Activated T-helper 17 cell treated with anti-CD3 and anti-CD28 coated beads, Interleukin-2, amount 50 U/mL, for 72 hours (primary cell): ENCODE data around the gene SCNN1A. TPM values are rescaled to one million over a fixed set of nuclear protein-coding genes. Genes with fewer than 3 reads are reported as not detected.

Experiments
- ATAC-seq: fragments of 150-1000 bp; cut with Tn5 transposase; replicated peaks from 2 replicates; pipeline ENCODE4 v1.10.0; 2021; ENCODE audit warnings: mild to moderate bottlenecking, moderate library complexity
- H3K27ac Mint-ChIP-seq: one replicate; pipeline ENCODE4 v1.8.0; 2022; ENCODE audit warnings: mixed read lengths
- H3K27me3 Mint-ChIP-seq: one replicate; pipeline ENCODE4 v1.8.0; 2022; ENCODE audit warnings: mixed read lengths
- H3K36me3 Mint-ChIP-seq: one replicate; pipeline ENCODE4 v1.8.0; 2022; ENCODE audit warnings: low read depth, mild to moderate bottlenecking, mixed read lengths
- H3K4me1 Mint-ChIP-seq: one replicate; pipeline ENCODE4 v1.8.0; 2022; ENCODE audit warnings: mixed read lengths
- H3K4me3 Mint-ChIP-seq: one replicate; pipeline ENCODE4 v1.8.0; 2022; ENCODE audit warnings: mild to moderate bottlenecking, mixed read lengths
- H3K9me3 Mint-ChIP-seq: one replicate; pipeline ENCODE4 v1.8.0; 2022; ENCODE audit warnings: mixed read lengths
- total RNA-seq, 2 donors: library from RNA; stranded (reverse); gene quantifications; one replicate each; pipeline ENCODE4 v1.2.3, GENCODE V29; 2022

Gene SCNN1A
- total RNA-seq, 2 donors from 2014 or later = 1.6 TPM; not detected in 1

DNA sequence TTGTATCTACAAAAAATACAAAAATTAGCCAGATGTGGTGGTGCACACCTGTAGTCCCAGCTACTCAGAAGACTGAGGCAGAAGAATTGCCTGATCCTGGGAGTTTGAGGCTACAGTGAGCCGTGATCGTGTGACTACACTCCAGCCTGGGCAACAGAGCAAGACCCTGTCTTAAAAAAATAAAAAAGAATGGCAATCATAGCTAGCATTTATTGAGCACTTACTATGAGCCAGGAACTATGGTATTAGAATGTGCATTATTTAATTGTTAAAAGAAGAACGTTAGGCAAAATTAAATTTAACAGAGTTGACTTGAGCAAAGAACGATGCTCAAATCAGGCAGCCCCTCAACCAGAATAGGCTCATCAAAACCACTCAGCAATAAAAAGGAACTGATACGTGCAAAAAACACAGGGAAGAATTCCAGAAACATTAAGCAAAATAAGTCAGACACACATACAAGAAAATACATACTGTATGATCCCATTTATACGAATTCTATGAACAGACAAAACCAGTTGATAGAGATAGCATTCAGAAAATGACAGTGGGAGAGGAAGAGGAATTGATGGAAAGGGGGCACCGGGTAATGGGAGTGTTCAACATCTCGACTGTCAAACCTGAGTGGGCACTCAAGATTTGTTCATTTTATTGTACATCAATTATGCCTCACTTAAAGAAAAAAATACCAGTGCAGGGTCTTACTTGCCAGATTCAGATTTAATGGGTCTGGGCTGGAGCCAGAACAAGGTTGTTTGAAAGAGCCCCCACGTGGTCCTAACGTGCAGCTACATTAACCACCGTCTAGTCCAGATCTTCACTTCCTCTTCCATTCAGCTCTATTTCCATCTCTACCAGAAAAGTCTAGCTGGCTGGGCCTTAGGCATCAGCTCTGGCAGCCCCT is 8.0 kb downstream of the SCNN1A start:
- Mint-ChIP-seq H3K4me3 (peak overlapping the region; percentile 22), H3K27ac (peak overlapping the region; percentile 18), H3K36me3 (no peaks in the 10 kb centered on the region), H3K9me3 (no peaks in the 10 kb centered on the region), H3K27me3 (no peaks in the 10 kb centered on the region), H3K4me1 (peaks cover 17% of the 10 kb centered on the region)
- ATAC-seq = no peak

DNA sequence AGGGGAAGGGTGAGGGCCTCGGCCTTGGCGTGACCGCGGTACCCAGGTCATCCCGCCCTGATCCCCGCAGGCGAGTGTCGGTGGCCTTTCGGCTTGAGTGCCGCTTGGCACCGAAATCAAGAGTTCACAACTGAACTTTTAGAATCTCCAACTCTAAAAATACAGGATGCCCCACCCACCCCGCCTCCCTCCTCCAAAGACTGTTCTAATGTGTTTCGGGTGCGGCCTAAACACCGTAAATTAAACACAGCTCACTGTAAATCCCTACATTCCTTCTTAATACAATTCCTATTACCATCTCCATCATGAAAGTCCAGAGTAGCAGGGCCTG is 11.4 kb downstream of the SCNN1A start:
- H3K36me3 Mint-ChIP-seq = no peaks in the 10 kb centered on the region
- peaks cover 25% of the 10 kb centered on the region for H3K4me1 Mint-ChIP-seq
- H3K27ac Mint-ChIP-seq = peak overlapping the region; percentile 71
- H3K9me3 Mint-ChIP-seq = no peaks in the 10 kb centered on the region
- H3K4me3 Mint-ChIP-seq = peak overlapping the region; percentile 73
- ATAC-seq = no peak
- no peaks in the 10 kb centered on the region for H3K27me3 Mint-ChIP-seq

DNA sequence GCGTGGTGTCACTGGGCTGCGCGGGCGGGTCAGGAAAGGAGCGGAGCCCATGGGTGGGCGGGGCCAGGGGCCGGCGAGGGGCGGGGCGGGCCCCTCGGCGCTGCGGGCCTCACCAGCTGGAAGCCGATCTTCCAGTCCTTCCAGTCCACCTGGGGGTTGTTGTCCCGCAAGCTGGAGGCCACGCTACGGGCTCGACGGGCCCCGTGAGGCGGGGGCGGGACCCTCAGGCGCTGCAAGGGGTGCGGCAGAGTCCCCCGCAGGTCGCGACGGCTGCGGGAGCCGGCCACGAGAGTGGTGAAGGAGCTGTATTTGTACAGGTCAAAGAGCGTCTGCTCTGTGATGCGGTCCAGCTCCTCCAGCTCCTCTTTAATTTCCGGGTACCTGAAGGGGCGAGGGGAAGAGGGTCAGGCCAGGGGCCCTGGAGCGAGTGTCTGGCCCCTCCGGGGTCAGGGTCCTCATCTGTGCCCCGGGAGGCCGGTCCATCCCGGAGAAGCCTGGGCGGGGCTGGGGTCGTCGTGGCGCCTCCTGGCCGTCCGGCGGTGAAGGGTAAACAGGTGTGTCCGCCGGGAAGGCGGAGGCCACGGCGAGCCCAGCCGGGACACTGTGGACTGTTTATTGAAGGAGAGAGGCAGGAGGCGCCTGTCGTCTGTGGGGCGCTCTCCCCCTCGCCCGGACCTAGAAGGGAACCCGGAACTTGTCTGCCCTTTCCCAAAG is 11.9 kb downstream of the SCNN1A start:
- Mint-ChIP-seq H3K4me1 (peaks cover 21% of the 10 kb centered on the region), H3K4me3 (peak overlapping the region; percentile 73), H3K36me3 (no peaks in the 10 kb centered on the region), H3K27me3 (no peaks in the 10 kb centered on the region), H3K27ac (peak overlapping the region; percentile 71), H3K9me3 (no peaks in the 10 kb centered on the region)
- peak; percentile 87 for ATAC-seq

DNA sequence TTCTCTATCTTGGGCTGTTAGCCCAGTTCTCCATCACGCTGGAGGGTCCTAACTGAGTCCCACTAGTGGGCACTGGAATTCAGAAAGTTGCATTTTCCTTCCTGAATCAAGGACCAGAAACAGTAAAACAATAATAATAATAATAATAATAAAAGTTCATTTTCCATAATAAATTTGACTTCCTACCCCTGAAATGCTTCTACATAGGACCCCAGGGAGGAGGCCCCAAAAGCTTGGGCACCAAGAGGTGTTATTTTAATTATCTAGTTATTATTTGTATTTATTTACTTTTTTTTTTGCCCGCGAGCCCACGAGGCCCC is 12.4 kb downstream of the SCNN1A start:
- peak overlapping the region; percentile 73 for H3K4me3 Mint-ChIP-seq

DNA sequence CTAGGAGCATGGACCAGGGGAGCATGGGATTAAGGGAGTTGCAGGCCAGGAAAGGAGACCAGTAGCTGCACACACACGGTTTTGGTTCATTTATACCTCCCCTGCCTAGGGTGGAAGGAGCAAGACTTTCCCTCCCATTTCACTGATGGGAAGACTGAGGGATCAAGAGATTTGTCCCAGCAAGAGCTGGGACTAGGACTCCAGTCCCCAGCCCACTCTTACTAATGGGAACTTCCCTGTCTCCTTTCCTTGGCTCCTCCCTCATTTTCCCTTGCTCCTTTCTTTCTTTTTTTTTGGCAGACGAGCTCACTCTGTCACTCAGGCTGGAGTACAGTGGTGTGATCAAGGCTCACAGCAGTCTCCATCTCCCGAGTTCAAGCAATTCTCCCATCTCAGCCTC is 13.0 kb downstream of the SCNN1A start:
- no peaks in the 10 kb centered on the region for H3K27me3 Mint-ChIP-seq
- no peaks in the 10 kb centered on the region for H3K36me3 Mint-ChIP-seq
- ATAC-seq = no peak
- H3K4me1 Mint-ChIP-seq = peaks cover 18% of the 10 kb centered on the region
- H3K4me3 Mint-ChIP-seq = peak overlapping the region; percentile 54
- H3K27ac Mint-ChIP-seq = peak overlapping the region; percentile 24
- H3K9me3 Mint-ChIP-seq = no peaks in the 10 kb centered on the region

More for the DNA sequence above, 12.4 kb downstream of the SCNN1A start:
- H3K27ac Mint-ChIP-seq = no peak overlapping the region
- H3K27me3 Mint-ChIP-seq = no peaks in the 10 kb centered on the region
- peaks cover 21% of the 10 kb centered on the region for H3K4me1 Mint-ChIP-seq
- no peak for ATAC-seq
- H3K9me3 Mint-ChIP-seq = no peaks in the 10 kb centered on the region
- no peaks in the 10 kb centered on the region for H3K36me3 Mint-ChIP-seq

DNA sequence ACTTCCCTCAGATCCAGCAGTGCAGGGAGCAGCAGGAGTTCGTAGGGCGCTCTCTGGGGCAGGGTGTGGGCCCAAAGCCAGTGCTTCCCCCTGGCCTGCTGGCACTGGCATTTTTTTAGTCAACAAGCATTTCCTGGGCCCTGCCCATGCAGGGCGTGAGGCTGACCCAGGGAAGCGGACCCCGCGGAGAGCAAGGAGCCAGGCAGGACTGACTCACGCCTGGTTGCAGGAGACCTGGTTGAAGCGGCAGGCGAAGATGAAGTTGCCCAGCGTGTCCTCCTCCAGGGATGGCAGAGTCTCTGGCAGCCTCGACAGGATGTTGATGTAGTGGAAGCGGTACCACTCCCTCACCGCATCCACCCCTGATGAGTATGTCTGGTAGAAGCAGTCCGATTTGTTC is 13.5 kb downstream of the SCNN1A start:
- Mint-ChIP-seq H3K27ac (peak overlapping the region; percentile 24), H3K36me3 (no peaks in the 10 kb centered on the region), H3K4me3 (peak overlapping the region; percentile 54), H3K9me3 (no peaks in the 10 kb centered on the region), H3K4me1 (peaks cover 14% of the 10 kb centered on the region), H3K27me3 (no peaks in the 10 kb centered on the region)
- ATAC-seq = no peak

DNA sequence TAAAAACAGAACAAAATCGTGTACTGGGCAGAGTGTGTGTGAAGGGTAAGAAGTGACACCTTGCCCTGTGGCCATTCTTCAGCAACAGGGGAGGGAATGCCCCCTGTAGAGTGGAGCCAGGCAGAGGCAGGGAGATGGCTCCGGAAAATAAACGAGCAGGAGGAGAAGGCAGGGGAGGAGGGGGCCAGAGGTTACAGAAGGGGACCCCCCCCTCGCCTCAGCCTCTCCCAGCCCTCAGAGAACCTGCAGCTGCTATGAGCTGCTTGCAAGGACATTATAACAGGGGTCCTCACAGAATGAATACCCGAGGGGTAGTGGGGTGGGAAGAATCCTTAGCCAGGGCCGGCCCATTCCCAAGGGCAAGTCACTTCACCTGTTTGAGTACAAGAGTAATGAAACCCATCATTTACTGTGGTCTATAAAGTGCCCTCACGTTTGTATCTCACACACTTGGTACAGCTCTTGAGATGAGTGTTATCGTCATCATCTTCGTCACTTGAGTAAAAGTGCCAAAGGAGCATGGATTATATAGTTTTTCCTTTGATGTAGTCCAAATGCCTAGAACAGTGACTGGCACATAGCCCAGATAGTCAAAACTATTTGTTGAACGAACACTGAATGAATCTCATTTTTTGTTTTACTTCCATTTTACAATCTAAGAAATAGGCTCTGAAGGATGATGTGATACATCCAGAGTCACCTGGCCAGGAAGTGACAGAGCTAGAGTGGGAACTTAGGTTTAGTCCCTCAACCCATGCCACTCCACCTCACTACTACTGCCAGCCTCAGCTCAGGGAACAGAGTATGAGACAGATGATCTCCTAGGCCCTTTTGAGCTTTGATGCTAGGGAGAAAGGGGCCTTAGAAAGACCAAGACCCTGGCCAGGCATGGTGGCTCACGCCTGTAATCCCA is 14.5 kb downstream of the SCNN1A start:
- ATAC-seq = peak; percentile 40
- no peaks in the 10 kb centered on the region for H3K27me3 Mint-ChIP-seq
- H3K27ac Mint-ChIP-seq = no peak overlapping the region
- peak overlapping the region; percentile 54 for H3K4me3 Mint-ChIP-seq
- peaks cover 14% of the 10 kb centered on the region for H3K4me1 Mint-ChIP-seq
- no peaks in the 10 kb centered on the region for H3K36me3 Mint-ChIP-seq
- no peaks in the 10 kb centered on the region for H3K9me3 Mint-ChIP-seq

DNA sequence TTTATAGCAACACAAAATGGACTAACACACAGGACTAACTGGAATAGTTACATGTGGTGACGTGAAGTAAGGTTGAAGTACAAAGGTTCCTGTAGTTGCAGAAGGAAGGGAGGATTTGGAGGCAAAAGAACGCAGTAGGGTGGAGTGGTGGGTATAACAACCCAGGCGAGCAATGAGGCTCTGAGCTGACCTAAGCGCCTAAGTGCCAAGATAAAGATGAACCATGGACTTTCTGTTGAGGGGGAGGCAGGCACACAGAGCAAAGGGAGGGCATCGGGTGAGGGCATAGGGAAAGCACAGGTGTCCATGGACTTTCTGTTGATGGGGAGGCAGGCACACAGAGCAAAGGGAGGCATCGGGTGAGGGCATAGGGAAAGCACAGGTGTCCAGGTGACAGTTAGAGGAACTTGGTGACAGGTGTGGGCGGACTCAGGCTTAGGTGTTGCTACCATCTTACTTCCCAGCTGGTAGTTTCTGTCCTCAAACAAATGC is 15.2 kb downstream of the SCNN1A start:
- Mint-ChIP-seq H3K9me3 (no peaks in the 10 kb centered on the region), H3K27ac (no peak overlapping the region), H3K36me3 (no peaks in the 10 kb centered on the region), H3K4me1 (peaks cover 20% of the 10 kb centered on the region), H3K4me3 (no peak overlapping the region), H3K27me3 (no peaks in the 10 kb centered on the region)
- ATAC-seq = no peak

DNA sequence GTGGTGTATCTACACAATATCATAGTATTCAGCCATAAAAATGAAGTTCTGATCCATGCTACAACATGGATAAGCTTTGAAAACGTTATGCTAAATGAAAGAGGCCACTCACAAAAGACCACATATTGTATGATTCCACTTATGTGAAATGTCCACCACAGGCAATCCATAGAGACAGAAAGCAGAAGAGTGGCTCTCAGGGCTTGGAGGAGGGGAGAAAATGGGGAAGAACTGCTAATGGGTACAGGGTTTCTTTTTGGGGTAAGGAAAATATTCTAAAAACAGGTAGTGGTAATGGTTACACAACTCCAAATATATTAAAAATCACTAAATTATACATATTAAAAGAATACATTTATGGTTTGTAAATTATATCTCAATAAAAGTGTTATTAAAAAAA is 16.5 kb downstream of the SCNN1A start:
- Mint-ChIP-seq H3K27ac (no peak overlapping the region), H3K4me1 (peaks cover 16% of the 10 kb centered on the region), H3K27me3 (no peaks in the 10 kb centered on the region), H3K36me3 (no peaks in the 10 kb centered on the region), H3K9me3 (no peaks in the 10 kb centered on the region), H3K4me3 (no peak overlapping the region)
- no peak for ATAC-seq

DNA sequence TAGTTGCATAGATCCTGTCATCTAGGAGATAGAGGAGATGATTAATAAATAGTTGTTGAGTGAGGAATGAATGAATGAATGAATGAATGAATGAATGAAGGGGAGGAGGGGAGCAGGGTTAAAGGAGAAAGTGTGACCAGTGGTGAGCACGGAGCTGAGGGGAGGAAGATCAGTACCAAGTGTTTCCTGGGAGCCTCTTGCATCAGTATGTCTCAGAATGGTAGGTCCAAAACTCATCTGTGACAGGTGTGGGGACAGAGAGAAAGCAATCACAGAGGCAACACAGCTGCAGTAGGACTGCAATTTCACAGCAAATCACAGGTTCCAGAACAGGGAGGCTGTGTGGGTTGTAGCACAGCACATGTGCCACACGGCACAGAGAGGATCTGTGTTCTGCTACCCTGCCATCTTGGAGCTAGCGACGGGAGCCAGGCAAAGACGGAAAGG is 19.0 kb downstream of the SCNN1A start:
- Mint-ChIP-seq H3K4me1 (peaks cover 11% of the 10 kb centered on the region), H3K27me3 (no peaks in the 10 kb centered on the region), H3K4me3 (no peak overlapping the region), H3K27ac (no peak overlapping the region), H3K36me3 (no peaks in the 10 kb centered on the region), H3K9me3 (no peaks in the 10 kb centered on the region)
- ATAC-seq = no peak

DNA sequence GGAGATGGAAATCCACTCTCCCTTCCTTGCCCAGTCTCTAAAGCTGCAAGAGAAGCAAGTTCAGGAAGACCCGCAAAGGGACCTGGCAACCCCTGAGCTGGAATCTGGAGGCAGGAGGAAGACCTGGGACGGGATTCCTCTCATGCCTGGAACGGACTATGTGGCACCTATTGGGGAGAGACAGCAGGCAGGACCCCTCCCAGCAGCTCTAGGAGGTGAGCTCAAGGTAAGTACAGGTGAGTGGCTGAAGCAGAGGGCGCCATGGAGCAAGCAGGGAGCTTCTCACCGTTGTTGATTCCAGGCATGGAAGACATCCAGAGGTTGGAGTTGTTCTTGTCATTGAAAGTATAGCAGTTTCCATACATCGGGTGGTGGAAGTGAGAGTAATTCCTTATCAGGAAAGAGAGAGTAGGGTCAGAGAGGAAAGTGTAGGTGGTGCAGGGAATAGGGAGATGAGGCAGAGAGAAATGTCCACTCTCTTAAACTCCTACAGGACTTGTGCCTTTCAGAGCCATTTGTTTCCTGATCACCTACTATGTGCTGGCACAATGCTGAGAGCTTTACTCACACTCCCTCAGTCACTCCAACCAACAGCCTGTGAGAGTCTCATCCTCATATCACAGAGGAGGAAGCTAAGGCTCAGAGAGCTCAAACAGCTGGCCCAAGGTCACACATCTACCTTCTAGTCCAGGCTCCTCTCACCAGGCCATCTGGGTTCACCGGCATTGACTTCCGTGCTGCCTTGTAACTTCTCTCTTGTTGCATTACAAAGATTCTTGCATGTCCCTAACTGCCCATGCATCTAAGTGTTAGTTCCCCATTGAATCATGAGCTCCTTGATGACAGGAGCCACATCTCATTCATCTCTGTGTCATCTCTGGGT is 19.6 kb downstream of the SCNN1A start:
- Mint-ChIP-seq H3K9me3 (no peaks in the 10 kb centered on the region), H3K27ac (no peak overlapping the region), H3K4me3 (no peak overlapping the region), H3K4me1 (peaks cover 6% of the 10 kb centered on the region), H3K36me3 (no peaks in the 10 kb centered on the region), H3K27me3 (no peaks in the 10 kb centered on the region)
- no peak for ATAC-seq

DNA sequence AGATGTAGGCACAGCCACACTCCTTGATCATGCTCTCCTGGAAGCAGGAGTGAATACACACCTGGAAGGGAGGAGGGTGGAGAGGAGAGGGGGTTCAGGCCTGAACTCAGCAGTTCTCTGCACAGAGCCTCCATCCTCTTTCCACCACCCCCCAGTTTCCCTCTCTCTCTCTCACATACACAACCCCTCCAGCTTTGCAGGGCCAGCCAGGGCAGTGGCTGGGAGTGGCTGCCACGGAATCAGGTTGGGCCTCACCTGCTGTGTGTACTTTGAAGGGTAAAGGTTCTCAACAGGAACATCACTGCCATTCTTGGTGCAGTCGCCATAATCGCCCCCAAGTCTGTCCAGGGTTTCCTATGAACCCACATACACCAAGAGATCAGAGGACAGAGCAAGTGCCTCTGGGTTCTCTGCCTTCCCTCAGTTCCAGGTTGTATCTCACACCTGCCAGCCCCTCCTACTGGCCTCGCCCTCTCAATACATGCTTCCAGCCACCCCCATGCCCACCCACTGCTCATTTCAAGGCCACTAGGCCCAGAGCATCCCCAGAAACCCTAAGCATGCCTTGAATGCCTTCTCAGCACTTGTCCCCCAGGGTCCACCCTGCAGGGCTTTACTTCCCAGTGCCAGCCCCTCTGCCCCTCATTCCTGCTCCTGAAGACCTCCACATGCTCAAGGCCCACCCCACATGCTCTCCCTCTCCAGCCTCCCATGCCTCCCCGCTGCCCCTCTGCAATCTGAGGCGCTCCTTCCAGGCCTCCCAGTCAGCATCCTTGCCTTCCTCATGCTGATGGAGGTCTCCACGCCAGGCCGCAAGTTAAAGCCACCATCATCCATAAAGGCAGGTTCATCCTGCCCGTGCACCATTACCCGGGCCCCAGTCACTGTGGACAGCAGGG is 20.6 kb downstream of the SCNN1A start:
- Mint-ChIP-seq H3K4me1 (peaks cover 6% of the 10 kb centered on the region), H3K27ac (no peak overlapping the region), H3K36me3 (no peaks in the 10 kb centered on the region), H3K4me3 (no peak overlapping the region), H3K27me3 (no peaks in the 10 kb centered on the region), H3K9me3 (no peaks in the 10 kb centered on the region)
- no peak for ATAC-seq
